GM12878 (cell line): ENCODE measurements around the gene EPHA7.

Experiments
- CHD4 ChIP-seq: fragments of 200-600 bp; sonication (generic); IDR thresholded peaks from 2 replicates; pipeline ENCODE4 v1.6.1; 2016; ENCODE audit warnings: mild to moderate bottlenecking
- KAT2A ChIP-seq: conservative IDR thresholded peaks from 2 replicates; pipeline ENCODE4 v1.6.1; 2011; ENCODE audit warnings: low read depth, low read length; ENCODE audit not compliant: control insufficient read depth
- MXI1 ChIP-seq: fragments of 150-350 bp; IDR thresholded peaks from 2 replicates; pipeline ENCODE4 v1.6.1; 2011; ENCODE audit warnings: low read depth, mild to moderate bottlenecking, inconsistent platforms, low read length, improper control_type of control experiment
- RCOR1 ChIP-seq: conservative IDR thresholded peaks from 2 replicates; pipeline ENCODE4 v1.6.1; 2012; ENCODE audit warnings: low read depth, low read length, improper control_type of control experiment
- SMARCA5 ChIP-seq: fragments of 450-650 bp; IDR thresholded peaks from 2 replicates; pipeline ENCODE4 v1.6.1; 2017; ENCODE audit warnings: mild to moderate bottlenecking
- TAF1 ChIP-seq: IDR thresholded peaks from 2 replicates; pipeline ENCODE4 v1.6.1; 2011; ENCODE audit warnings: mild to moderate bottlenecking, low read depth, low read length, borderline replicate concordance
- ZSCAN29 ChIP-seq: fragments of 450-650 bp; IDR thresholded peaks from 2 replicates; pipeline ENCODE4 v1.6.1; 2017; ENCODE audit warnings: mild to moderate bottlenecking, moderate library complexity

GRCh38 chr6:93266116-93266817, 153.1 kb downstream of the EPHA7 start:
- TF ChIP-seq ZSCAN29 (no peak), TAF1 (no peak), RCOR1 (no peak), CHD4 (no peak), SMARCA5 (no peak), KAT2A (no peak), MXI1 (no peak)
